ENCODE results near the gene SRSF4.

SRSF4 gene

DNA sequence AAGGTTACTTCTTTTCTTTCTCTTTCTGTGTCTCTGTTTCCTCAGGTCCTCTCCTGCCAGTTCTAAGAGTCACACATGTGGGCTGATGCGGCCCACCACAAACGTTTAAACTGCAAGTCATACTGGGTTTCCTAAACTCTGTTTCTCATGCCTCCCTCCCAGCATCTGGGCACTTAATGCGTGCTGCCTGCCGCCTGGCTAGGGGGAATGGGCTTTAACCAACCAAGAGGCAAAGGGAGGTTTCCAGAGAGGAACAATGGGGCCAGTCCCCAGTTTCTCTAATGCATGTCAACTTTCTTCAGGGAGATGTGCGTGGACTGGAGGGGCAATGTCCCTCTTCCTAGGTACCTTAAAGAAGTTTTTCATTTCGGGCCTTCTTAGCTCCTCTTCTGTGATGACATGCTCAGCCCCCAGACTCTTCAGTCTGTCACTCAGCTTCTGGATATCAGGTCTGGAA is 19.9 kb upstream of the SRSF4 start:
- H3K27ac ChIP-seq (ENCODE audit: low read depth, low read length, poor library complexity, severe bottlenecking): no peak overlapping the region
- H3K9ac ChIP-seq (ENCODE audit: low read length): no peak overlapping the region
- H3K36me3 ChIP-seq (ENCODE audit: insufficient read depth, low read length): peaks cover 44% of the 10 kb centered on the region

DNA sequence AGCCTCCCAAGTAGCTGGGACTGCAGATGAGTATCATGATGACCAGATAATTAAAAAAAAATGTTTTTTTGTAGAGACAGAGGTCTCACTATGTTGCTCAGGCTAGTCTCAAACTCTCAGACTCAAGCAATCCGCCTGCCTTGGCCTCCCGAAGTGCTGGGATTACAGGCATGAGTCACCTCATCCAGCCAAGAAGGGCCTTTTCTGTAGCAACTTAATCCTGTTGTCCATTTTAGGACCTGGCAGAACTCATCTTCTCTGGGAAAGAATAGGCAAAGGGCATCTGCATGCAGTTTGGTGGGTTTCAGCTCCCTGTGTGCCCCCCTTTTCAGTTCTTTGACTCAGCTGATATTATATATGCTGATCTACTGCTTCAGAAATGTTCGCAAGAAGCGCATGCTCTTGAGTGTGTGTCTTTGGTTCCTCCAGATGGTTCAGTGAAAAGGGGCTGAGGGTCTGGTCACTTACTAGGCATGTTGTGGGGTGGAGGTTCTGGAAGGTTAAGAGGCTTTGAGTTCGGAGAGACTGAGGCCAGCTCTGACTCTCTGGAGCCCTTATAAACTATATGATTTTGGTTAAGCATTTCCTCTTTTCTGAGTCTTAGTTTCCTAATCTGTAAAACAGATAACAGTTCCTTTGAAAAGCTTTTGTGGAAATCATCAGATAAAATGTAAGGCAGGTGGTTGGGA is 19.4 kb upstream of the SRSF4 start:
- Histone ChIP-seq H3K36me3 (ENCODE audit: insufficient read depth, low read length) (peaks cover 43% of the 10 kb centered on the region), H3K79me2 (ENCODE audit: insufficient read depth, low read length) (no peaks in the 10 kb centered on the region), H3F3A (ENCODE audit: insufficient read depth, low read length) (no peaks in the 10 kb centered on the region), H3K9me3 (ENCODE audit: low read length) (no peaks in the 10 kb centered on the region), H3K27me3 (ENCODE audit: insufficient read depth, low read length) (no peaks in the 10 kb centered on the region), H2AFZ (ENCODE audit: low read length) (no peak overlapping the region), H3K9ac (ENCODE audit: low read length) (no peak overlapping the region), H3K4me2 (ENCODE audit: low read length) (no peak overlapping the region), H3K4me3 (ENCODE audit: low read depth, low read length, poor library complexity, severe bottlenecking) (no peak overlapping the region), H3K9me2 (ENCODE audit: low read depth, low read length) (no peaks in the 10 kb centered on the region), H3K4me1 (ENCODE audit: insufficient read depth, low read length, severe bottlenecking) (no peaks in the 10 kb centered on the region), H4K20me1 (ENCODE audit: insufficient read depth, low read length) (no peaks in the 10 kb centered on the region), H3K27ac (ENCODE audit: low read depth, low read length, poor library complexity, severe bottlenecking) (no peak overlapping the region)
- TF ChIP-seq, protein P1, sequence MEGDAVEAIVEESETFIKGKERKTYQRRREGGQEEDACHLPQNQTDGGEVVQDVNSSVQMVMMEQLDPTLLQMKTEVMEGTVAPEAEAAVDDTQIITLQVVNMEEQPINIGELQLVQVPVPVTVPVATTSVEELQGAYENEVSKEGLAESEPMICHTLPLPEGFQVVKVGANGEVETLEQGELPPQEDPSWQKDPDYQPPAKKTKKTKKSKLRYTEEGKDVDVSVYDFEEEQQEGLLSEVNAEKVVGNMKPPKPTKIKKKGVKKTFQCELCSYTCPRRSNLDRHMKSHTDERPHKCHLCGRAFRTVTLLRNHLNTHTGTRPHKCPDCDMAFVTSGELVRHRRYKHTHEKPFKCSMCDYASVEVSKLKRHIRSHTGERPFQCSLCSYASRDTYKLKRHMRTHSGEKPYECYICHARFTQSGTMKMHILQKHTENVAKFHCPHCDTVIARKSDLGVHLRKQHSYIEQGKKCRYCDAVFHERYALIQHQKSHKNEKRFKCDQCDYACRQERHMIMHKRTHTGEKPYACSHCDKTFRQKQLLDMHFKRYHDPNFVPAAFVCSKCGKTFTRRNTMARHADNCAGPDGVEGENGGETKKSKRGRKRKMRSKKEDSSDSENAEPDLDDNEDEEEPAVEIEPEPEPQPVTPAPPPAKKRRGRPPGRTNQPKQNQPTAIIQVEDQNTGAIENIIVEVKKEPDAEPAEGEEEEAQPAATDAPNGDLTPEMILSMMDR (IDR thresholded peaks at IDR 0.05; ENCODE audit: low read length): no peak
- no peak for TF ChIP-seq EZH2 (IDR thresholded peaks at IDR 0.05; ENCODE audit: borderline replicate concordance, low read length)

More for the DNA sequence above, 19.9 kb upstream of the SRSF4 start:
- Histone ChIP-seq H3F3A (ENCODE audit: insufficient read depth, low read length) (no peaks in the 10 kb centered on the region), H3K79me2 (ENCODE audit: insufficient read depth, low read length) (no peaks in the 10 kb centered on the region), H2AFZ (ENCODE audit: low read length) (no peak overlapping the region), H3K4me1 (ENCODE audit: insufficient read depth, low read length, severe bottlenecking) (no peaks in the 10 kb centered on the region), H3K27me3 (ENCODE audit: insufficient read depth, low read length) (no peaks in the 10 kb centered on the region), H3K4me3 (ENCODE audit: low read depth, low read length, poor library complexity, severe bottlenecking) (no peak overlapping the region), H3K4me2 (ENCODE audit: low read length) (no peak overlapping the region), H3K9me3 (ENCODE audit: low read length) (no peaks in the 10 kb centered on the region), H3K9me2 (ENCODE audit: low read depth, low read length) (no peaks in the 10 kb centered on the region), H4K20me1 (ENCODE audit: insufficient read depth, low read length) (no peaks in the 10 kb centered on the region)
- TF ChIP-seq EZH2 (IDR thresholded peaks at IDR 0.05; ENCODE audit: borderline replicate concordance, low read length): no peak
- TF ChIP-seq, protein P1 (IDR thresholded peaks at IDR 0.05; ENCODE audit: low read length): no peak

DNA sequence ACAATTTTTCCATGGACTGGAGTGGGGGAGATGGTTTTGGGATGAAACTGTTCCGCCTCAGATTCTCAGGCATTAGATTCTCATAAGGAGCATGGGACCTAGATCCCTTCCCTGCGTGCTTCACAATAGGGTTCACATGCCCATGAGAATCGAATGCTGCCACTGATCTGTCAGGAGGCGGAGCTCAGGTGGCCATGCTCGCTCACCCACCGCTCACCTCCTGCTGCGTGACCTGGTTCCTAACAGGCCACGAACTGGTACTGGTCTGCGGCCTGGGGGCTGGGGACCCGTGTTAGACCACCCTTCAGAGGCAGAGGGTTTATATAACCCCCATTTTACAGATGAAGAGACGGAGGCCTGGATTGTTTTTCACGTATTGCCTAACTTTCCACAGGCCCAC is 16.3 kb upstream of the SRSF4 start:
- no peaks in the 10 kb centered on the region for H3F3A ChIP-seq (ENCODE audit: insufficient read depth, low read length)
- no peaks in the 10 kb centered on the region for H4K20me1 ChIP-seq (ENCODE audit: insufficient read depth, low read length)
- no peak overlapping the region for H3K4me2 ChIP-seq (ENCODE audit: low read length)
- no peak overlapping the region for H2AFZ ChIP-seq (ENCODE audit: low read length)
- H3K9ac ChIP-seq (ENCODE audit: low read length): no peak overlapping the region
- no peak overlapping the region for H3K27ac ChIP-seq (ENCODE audit: low read depth, low read length, poor library complexity, severe bottlenecking)
- no peak overlapping the region for H3K4me3 ChIP-seq (ENCODE audit: low read depth, low read length, poor library complexity, severe bottlenecking)
- TF ChIP-seq, protein P1 (IDR thresholded peaks at IDR 0.05; ENCODE audit: low read length): no peak
- no peak for TF ChIP-seq EZH2 (IDR thresholded peaks at IDR 0.05; ENCODE audit: borderline replicate concordance, low read length)
- H3K36me3 ChIP-seq (ENCODE audit: insufficient read depth, low read length): peaks cover 49% of the 10 kb centered on the region
- H3K9me2 ChIP-seq (ENCODE audit: low read depth, low read length): no peaks in the 10 kb centered on the region
- no peaks in the 10 kb centered on the region for H3K4me1 ChIP-seq (ENCODE audit: insufficient read depth, low read length, severe bottlenecking)
- H3K79me2 ChIP-seq (ENCODE audit: insufficient read depth, low read length): no peaks in the 10 kb centered on the region
- H3K9me3 ChIP-seq (ENCODE audit: low read length): no peaks in the 10 kb centered on the region
- H3K27me3 ChIP-seq (ENCODE audit: insufficient read depth, low read length): no peaks in the 10 kb centered on the region
